Mucosa of gallbladder (tissue), 1 donor: ENCODE measurements around the gene ZMAT3. TPM values are rescaled to one million over a fixed set of nuclear protein-coding genes. Genes with fewer than 3 reads are reported as not detected.
A peak's percentile ranks its signal among the peaks of the same experiment; 100 is the strongest.
"Not testable (repeated sequence)": the region's sequence is repeated elsewhere in the genome, so short reads cannot be mapped to it uniquely, and the experiment has no call there.

Experiments used
- DNase-seq: peaks from one replicate; pipeline ENCODE4 v3.0.0-alpha.2; 2020; ENCODE audit warnings: low spot score
- total RNA-seq: library from RNA; stranded (reverse); gene quantifications from one replicate; pipeline ENCODE4 v1.2.1, GENCODE V29; 2021
- donor health status: DM: no; HTN: no; CAD: no.

ZMAT3 gene
- total RNA-seq, 1 donor from 2014 or later, result 21.8 TPM

DNA sequence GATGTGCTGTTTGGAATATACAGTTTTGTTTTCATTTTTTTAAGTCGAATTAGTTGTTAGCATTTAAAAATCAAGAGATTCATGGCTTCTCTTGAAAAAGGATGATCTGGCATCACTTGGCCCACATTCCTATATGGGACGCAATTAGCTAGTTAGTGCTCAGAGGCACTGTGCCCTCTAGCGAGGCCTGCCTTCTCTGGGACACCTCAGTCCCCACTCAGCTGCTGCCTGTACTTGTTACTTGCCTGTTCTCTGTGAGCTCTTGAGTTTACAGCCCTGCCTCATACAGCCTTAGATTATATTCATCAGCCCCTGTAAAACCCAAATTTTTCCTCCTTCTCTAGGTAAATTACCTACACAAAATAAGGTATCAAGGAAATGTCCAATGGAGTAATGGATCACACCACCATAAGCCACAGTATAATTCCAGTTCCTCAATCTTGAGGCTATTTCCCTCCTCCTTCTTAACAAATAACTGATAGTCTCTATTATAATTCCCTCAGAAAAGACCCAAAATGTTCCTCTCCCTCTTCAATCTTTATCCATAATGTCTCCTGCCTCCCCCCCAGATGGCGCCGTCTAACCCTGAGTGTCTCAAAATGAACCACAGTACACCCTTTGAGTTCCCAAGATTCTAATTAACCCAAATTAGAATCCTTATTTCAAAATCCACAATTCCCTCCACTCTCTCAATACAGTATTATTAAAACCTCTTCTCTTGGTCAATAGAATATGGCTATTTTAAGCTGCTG lies 2.7 kb downstream of the ZMAT3 start:
- DNase-seq, result no peak

DNA sequence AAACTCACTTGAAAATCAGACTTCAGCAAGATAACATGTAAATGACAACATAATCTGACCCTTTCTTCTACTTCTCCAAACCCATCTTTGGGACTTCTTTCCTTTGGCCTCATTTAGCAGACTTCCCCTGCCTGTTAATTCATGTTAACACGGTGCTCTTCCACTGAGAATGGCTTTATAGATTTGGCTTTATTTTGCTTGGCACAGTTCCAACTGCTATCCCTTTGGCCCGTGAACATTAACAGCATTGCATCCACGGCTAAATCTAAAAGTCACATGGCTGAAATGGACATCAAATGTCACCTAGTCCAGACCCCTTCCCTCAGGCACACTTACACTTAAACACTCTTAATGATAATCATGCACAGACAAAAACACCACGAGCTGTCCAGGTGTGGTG lies 3.8 kb downstream of the ZMAT3 start:
- no peak for DNase-seq

DNA sequence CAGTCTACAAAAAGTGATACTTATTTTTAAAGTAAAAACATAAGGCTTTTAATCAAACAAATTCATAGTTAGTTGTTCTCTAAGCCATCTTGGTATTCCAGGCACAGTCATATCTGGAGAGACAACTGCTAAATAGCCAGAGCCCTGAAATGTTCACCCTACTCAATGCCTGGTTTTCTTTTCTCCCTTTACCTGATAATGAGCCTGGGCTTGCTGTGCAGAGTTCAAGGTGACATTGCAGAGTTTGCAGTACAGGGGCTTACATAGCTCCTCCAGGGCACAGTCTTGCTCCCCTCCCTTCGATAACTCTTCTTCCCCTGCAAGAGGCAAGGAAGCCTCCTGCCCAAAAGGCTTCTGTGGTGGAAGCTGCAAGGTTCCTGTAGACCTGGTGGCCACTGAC lies 4.3 kb downstream of the ZMAT3 start:
- no peak for DNase-seq

DNA sequence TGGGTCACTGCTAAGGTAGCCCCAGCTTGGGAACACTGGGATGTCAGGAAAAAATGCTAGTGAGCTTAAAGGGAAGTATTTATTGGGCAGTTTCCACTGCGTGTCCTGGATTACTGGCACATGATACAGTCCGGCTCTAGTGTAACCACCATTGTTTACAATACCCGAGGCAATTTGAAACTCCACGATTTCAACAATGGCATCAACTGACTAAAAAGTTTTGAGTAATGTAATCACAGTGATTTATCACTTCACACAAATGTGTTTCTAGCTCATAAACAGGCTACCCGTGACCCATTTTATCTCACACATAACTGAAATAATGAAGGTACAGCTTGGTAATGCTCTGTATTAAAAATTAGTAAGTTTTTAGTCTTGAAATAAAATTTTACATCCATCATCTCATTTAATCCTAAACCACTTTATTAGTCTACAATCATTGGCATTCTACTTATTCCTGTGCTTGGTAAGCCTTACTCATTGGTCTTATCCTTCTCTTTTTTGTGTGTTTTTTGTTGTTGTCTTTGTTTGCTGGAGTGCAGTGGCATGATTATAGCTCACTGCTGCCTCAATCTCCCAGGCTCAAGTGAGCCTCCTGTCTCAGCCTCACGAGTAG lies 7.6 kb downstream of the ZMAT3 start:
- no peak for DNase-seq

DNA sequence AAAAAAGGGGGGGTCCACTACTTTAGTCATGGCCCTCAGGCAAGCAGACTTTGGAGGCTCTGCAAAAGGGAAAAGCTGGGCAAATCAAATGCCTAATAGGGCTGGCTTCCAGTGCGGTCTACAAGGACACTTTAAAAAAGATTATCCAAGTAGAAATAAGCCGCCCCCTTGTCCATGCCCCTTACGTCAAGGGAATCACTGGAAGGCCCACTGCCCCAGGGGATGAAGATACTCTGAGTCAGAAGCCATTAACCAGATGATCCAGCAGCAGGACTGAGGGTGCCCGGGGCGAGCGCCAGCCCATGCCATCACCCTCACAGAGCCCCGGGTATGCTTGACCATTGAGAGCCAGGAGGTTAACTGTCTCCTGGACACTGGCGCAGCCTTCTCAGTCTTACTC lies 15.3 kb downstream of the ZMAT3 start:
- DNase-seq, result no peak

DNA sequence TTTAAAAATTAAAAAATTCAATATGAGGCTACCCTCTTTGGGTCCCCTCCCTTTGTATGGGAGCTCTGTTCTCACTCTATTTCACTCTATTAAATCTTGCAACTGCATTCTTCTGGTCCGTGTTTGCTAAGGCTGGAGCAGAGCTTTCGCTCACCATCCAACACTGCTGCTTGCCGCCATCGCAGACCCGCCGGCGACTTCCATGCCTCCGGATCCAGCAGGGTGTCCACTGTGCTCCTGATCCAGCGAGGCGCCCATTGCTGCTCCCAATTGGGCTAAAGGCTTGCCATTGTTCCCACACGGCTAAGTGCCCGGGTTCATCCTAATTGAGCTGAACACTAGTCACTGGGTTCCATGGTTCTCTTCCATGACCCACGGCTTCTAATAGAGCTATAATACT lies 17.0 kb downstream of the ZMAT3 start:
- DNase-seq, result not testable (repeated sequence)

DNA sequence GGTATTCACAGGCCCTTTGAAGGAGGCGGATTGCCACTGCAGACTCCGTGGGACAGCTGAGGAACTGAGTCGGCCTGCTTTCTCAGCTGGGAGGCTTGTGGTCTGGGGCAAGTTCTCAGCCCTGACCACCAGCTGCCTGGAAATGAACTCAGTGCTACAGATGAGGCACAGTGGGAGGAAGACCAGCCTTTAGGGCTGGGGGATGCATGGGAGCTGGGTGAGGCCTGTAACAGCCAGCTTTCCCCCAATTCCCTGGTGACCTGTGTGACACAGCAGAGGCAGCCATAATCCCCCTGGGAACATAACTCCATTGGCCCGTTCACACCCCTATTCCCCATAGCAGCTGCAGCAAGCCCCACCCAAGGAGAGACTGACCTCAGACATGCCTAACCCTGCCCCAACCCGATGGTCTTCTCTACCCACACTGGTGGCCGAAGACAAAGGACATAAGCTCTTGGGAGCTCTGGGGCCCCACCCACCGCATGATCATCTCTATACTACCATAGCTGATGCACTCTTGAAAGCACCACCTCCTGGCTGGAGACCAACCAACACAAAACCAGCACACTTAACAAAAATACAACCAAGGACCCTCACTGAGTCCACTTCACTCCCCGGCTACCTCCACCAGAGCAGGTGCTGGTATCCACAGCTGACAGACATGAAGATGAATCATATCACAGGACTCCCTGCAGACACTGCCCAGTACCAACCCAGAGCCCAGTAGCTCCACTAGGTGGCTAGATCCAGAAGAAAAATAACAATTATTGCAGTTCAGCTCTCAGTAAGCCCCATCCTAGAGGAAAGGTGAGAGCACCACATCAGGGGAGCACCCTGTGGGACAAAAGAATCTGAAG lies 24.9 kb downstream of the ZMAT3 start:
- no peak for DNase-seq

DNA sequence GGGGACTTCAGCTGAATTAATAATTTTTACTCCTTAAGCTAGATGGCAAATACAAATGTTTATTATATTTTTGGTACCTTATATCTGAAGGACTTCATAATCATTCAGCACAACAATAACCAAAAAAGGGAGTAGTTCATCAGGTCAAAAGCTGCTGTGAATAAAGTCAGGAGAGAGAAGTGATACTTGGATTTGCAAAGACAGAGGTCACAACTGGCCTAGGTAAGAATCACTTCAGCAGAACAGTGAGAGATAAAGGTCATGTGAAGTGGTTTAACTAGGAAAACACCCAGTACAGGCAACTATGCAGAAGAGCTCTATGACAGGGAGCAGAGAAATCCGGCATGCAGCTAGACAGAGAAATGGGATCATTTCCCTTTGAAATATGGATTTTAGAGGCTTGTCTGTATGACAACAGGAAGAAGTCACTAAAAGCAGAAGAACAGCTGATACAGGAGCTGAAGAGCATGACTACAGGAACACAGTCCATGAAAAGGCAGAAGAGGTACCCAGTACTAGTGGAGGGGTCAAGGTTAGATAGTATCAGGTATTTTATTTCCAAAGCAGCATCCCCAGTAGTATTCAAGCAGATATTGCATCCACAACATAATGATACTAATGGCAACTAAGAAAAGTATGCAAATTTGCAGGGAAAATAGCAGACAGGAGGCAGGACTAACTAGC lies 25.7 kb downstream of the ZMAT3 start:
- no peak for DNase-seq

DNA sequence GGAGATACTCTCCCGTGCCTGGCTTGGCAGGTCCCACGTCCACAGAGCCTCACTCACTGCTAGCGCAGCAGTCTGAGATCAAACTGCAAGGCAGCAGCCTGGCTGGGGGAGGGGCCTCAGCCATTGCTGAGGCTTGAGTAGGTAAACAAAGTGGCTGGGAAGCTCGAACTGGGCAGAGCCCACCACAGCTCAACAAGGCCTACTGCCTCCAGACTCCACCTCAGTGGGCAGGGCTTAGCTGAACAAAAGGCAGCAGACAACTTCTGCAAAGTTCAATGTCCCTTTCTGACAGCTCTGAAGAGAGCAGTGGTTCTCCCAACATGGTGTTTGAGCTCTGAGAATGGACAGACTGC lies 32.7 kb downstream of the ZMAT3 start:
- DNase-seq, result not testable (repeated sequence)

DNA sequence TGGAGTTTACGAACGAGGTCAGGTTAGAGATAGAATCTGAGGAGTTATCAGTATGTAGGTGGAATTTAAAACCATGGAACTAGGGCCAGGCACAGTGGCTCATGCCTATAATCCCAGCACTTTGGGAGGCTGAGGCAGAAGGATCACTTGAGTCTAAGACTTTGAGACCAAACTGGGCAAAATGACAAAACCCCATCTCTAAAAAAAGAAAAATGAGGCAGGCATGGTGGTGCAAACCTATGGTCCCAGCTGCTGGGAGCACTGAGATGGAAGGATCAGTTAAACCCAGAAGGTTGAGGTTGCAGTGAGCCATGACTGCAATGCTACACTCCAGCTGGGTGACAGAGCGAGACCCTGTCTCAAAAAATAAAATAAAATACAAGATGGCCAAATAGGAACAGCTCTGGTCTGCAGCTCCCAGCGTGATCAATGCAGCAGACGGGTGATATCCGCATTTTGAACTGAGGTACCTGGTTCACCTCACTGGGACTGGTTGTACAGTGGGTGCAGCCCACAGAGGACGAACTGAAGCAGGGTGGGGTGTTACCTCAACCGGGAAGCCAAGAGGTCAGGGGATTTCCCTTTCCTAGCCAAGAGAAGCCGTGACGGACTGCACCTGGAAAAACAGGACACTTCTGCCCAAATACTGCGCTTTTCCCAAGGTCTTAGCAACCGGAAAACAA lies 33.3 kb downstream of the ZMAT3 start:
- DNase-seq, result no peak

DNA sequence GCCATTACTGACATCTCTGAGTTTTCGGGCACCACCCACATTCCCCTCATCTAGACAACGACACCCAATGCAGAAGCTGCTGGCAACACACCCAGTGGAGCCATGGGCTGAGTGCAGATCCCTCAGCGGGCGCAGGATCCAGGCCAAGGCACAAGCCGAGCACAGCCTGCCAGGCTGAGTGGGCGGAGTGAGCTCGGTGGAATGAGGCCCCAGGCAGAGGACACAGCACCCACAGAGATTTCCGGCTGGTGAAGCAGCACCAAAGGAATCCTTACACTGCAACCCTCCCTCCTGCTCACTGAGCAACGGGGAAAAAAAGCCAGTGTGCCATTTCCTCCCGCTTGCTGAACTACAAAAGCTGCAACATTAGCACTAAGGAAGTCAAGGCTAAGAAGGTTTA lies 34.3 kb downstream of the ZMAT3 start:
- peak; percentile 58 for DNase-seq

DNA sequence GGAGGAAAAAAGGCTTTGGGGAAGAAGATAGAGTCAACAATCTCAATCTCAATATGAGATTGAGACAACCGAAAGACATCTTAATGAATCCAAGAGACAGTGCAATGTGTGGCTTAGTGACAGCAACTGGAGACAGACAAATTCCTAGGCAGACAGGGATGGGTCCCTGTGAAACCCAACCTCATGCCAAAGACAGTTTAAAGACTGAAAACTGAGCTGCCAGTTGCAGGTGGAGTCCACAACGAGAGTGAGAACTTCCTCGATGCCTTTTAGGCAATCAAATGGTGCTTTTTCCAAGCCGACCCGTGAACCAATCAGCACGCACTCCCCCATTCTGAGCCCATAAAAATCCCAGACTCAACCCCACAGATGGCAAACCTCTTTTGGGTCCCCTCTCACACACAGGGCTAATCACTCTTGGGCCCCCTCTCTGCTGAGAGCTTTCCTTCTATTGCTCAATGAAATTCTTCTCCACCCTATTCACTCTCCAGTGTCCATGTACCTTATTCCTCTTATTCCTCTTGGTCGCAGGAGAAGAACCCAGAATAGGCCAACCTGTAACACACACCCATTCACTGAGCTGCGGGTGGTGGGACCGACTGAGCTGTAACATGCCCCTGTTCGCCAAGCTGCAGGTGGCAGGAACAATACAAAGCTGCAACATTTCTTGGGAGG lies 34.8 kb downstream of the ZMAT3 start:
- DNase-seq, result no peak

DNA sequence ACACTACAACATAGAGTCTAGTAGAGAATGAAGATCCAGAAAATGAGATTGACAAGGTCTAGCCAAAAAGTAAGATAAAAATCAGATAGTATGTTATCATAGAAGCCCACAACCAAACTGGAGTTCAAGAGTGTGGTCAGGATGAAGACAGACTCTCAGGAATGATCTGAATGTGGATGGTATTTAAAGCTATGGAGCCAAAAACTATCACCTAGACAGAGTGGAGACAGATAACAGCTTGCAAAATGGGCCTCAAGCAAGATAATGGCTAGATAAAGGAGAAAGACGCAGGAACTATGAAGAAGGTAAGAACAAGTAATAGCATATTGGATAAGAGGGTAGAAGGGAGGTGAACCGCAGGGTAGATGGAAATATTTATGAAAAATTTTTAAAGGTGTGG lies 35.4 kb downstream of the ZMAT3 start:
- DNase-seq, result no peak

DNA sequence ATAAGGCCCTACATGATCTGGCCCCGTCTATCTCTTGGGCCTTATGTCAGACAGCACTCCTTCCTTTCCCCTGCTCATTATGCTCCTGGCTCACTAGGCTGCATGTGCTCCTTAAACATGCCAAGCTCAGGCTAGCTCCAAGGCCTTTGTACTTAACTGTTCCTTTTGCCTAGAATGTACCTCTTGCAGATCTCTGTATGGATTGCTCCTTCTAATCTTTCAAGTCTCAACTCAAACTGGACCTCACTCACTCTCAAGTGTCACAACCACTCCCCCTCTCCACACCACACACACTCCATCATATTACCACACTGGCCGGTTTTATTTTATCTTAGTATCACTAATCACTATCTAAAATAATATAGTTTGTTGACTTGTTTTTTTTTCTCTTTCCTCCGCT lies 36.4 kb downstream of the ZMAT3 start:
- no peak for DNase-seq

DNA sequence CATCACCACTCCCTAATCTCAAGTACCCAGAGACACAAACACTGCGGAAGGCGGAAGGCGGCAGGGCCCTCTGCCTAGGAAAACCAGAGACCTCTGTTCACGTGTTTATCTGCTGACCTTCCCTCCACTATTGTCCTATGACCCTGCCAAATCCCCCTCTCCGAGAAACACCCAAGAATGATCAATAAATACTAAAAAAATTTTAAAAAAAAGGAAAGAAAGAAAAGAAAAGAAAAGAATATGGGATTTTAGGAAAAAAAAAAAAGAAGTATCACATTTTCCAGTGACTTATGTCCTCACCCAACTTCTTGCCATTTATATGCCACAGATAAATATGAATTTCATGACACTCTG lies 38.3 kb downstream of the ZMAT3 start:
- not testable (repeated sequence) for DNase-seq

DNA sequence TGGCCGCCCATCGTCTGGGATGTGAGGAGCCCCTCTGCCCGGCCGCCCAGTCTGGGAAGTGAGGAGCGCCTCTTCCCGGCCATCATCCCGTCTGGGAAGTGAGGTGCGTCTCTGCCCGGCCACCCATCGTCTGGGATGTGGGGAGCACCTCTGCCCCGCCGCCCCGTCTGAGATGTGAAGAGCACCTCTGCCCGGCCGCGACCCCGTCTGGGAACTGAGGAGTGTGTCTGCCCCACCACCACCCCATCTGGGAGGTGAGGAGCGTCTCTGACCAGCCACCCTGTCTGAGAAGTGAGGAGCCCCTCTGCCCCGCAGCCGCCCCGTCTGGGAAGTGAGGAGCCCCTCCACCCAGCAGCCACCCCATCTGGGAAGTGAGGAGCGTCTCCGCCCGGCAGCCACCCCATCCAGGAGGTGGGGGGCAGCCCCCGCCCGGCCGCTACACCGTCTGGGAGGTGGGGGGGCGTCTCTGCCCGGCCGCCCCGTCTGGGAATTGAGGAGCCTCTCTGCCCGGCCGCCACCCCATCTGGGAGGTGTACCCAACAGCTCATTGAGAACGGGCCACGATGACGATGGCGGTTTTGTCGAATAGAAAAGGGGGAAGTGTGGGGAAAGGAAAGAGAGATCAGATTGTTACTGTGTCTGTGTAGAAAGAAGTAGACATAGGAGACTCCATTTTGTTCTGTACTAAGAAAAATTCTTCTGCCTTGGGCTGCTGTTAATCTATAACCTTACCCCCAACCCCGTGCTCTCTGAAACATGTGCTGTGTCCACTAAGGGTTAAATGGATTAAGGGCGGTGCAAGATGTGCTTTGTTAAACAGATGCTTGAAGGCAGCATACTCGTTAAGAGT lies 38.9 kb downstream of the ZMAT3 start:
- DNase-seq, result not testable (repeated sequence)

DNA sequence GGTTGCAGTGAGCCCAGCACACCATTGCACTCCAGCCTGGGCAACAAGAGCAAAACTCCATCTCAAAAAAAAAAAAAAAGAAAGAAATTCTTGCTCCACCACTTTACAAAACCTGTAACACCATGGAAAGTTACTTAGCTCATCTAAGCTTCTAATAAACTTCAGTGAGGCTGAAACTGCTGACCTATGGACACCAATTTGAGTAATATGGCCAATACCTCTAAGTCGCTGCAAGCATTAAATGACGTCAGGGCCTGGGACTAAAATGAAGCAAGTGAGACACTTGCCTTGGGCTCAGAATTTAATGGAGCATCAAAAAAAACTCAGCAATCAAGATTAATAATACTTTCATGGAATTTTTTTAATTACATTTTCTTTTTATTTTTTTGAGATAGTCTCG lies 42.5 kb downstream of the ZMAT3 start:
- DNase-seq, result no peak

DNA sequence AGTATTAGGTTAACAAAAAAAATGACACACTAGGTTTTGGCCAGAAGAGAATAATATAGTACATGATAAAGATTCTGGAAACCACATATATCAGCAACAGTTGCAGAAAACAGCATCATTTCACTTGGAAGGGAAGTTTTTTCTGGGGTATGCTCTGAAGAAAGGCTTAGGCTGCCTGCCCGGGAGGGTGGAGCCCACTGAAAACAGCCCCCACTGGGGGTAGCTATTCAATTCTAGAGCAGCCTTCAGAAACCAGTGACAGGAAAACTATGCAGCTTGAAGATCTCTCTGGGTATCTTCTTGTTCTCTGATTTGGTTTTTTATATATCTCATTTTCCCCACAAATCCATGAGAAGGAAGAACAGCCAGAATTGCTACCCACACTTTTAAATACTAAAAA lies 43.2 kb downstream of the ZMAT3 start:
- DNase-seq, result no peak

DNA sequence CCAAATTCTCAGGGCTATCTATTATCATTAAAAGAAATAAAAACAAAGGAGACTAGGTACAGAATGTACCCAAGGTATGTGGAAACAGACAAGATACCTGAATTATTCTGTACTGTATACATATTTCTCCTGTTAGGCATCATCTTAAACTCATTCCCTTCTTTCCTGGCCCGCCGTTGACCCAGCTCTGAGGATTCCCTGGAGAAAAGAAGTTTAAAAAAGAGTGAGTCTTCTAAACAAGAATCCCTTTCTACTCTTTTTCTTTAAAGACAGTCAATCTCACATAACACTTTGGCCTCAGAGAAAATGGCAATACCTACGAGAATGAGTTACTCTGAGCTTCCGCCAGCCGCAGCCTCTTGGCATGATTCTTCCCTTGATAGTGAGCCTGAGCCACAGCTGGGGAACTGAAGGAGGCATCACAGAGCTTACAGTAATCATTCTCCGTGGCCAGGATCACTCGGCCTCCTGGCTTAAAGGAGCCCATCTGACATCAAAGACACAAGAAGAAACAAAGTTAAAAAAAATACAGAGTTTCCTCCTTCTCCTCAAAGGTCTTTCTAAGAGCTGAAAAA lies 44.2 kb downstream of the ZMAT3 start:
- no peak for DNase-seq

DNA sequence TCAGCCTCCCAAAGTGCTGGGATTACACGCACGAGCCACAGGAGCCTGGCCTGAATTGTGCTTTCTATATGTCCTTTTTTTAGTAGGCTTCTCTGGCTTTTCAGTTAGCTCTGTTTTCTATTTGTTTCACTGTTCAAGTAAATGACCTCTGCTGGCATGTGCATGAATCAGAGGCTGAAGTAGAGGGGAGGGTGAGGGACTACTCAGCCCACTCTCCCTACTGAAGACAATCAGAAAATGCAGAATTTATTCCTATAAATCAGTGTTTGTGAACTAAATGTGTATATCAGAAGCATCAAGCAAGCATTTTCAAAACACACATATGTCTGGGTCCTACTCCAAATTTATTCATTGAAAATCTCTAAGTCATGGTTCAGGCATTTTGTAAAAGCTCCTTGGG lies 45.0 kb downstream of the ZMAT3 start:
- DNase-seq, result no peak
